ENCODE data around the gene OR2AJ1.
A peak's percentile ranks its signal among the peaks of the same experiment; 100 is the strongest.

Gene OR2AJ1, protein sequence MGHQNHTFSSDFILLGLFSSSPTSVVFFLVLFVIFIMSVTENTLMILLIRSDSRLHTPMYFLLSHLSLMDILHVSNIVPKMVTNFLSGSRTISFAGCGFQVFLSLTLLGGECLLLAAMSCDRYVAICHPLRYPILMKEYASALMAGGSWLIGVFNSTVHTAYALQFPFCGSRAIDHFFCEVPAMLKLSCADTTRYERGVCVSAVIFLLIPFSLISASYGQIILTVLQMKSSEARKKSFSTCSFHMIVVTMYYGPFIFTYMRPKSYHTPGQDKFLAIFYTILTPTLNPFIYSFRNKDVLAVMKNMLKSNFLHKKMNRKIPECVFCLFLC

DNA sequence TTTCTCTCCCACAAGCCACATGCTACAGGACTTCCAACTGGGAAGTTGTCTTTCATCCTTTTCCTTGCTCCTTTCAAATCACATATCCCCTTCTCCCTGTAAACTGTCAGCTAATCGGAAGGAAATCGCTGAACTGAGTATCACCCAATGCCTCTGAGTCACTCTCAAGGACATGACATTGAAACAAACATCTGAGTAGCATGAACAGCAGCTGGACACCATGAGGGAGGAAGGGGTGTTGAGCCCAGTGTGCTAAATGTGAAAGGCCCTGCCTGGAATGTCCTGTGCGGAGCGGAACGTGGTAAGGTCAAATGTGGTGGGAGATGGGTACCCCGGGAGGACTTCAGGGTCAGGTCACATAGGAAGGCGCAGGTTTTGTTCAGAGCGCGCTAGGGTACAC, at the start of gene OR2AJ1:
Gene OR2AJ1, plus strand, starts transcription at position 22 of the 400 bp plus-strand sequence. CDS start 8,880 bp downstream, outside the sequence.
- DNase-seq: no peak

DNA sequence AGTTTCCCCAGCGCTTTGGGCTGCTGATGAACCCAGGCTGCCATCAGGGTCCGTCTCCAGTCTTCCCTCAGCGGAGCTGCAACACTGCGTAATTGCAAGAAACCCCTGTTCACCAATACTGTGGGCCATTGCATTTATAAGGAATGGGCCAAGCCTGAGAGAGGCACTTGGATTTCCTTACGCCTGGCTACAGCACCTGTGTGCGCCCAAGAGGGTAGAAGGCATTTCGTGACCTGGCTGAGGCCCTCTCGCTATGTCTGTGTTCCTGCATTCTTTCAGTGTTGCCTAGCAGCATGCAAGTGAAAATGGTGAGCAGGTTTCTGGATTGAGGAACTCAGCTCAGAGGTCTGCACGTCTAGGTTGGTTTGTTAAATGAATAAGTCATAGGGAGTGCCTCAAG, 41.3 kb upstream of the OR2AJ1 start:
- no peak for DNase-seq

DNA sequence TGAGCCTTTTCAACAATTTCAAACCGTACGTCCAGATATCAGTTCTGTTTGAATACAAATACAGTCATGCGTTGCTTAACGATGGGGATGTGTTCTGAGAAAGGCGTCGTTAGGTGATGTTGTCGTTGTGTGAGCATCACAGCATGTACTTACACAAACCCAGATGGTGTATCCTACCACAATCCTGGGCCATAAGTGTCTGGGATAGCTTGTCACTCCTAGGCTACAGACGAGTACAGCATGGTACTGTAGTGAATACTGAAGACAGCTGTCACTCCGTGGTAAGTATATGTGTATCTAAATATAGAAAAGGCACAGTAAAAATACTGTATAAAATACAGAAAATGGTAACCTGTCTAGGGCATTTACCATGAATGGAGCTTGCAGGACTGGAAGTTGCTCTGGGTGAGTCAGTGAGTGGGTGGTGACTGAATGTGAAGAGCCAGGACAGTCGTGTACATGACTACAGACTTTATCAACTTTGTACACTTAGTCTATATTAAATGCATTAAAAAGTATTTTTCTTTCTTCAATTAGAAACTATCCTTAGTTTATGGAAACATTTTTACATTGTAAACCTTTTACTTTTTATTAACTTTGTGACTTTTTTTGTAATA, 39.8 kb upstream of the OR2AJ1 start:
- no peak for DNase-seq

- DNase-seq: no peak
Observed at GRCh38 chr1:247895163-247895637, 29.5 kb upstream of the OR2AJ1 start, which contains the start of gene OR2W3. Gene OR2W3, plus strand, starts transcription at chr1:247895587. Its CDS starts 0 bp downstream, at chr1:247895587.

GRCh38 chr1:247895976-247896375, 28.7 kb upstream of the OR2AJ1 start:
- no peak for DNase-seq

- no peak for DNase-seq
Observed at GRCh38 chr1:247904122-247904521, 20.6 kb upstream of the OR2AJ1 start.

- no peak for DNase-seq
Observed at GRCh38 chr1:247905181-247905580, 19.5 kb upstream of the OR2AJ1 start.

- DNase-seq: peak in 1 of 2 donors; percentile 39
Observed at GRCh38 chr1:247905910-247906503, 18.7 kb upstream of the OR2AJ1 start.

DNA sequence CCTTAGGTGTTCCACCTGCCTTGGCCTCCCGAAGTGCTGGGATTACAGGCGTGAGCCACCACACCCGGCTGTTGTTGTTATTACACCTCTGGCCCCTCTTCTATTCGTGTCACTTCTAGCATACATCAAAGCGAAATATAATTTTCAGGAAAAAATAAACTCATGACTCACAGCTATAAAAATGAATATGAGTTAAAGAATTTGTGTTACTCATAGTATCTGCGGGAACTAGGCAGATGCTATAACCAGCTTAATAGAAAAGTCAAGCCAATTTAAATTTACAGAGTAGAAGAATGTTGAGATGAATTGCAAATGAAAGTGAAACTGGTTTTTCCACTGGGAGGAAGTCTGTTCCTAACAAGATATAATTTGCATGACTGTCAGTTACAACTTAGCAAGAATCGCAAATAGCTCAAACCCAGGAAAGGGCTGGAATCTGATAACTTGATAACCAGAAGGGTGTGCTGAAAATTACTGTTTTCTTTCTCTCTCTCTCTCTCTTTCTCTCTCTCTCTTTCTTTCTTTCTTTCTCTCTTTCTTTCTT, 18.1 kb upstream of the OR2AJ1 start:
- DNase-seq: peak in 1 of 2 donors; percentile 89

- peak in 1 of 2 donors; percentile 31 for DNase-seq
Observed at GRCh38 chr1:247908766-247909165, 15.9 kb upstream of the OR2AJ1 start.

- no peak for DNase-seq
Observed at GRCh38 chr1:247913786-247914185, 10.9 kb upstream of the OR2AJ1 start.

- no peak for DNase-seq
Observed at GRCh38 chr1:247914941-247915662, 9.6 kb upstream of the OR2AJ1 start.

- no peak for DNase-seq
Observed at GRCh38 chr1:247919952-247920351, 4.7 kb upstream of the OR2AJ1 start, which contains the start of gene OR2T8. Gene OR2T8, plus strand, starts transcription at chr1:247920252. Its CDS starts 766 bp downstream, at chr1:247921018.

GRCh38 chr1:247923941-247924340, 748 bp upstream of the OR2AJ1 start:
- no peak for DNase-seq

- DNase-seq: no peak
Observed at GRCh38 chr1:247933989-247934388, 9.3 kb downstream of the OR2AJ1 start.

DNA sequence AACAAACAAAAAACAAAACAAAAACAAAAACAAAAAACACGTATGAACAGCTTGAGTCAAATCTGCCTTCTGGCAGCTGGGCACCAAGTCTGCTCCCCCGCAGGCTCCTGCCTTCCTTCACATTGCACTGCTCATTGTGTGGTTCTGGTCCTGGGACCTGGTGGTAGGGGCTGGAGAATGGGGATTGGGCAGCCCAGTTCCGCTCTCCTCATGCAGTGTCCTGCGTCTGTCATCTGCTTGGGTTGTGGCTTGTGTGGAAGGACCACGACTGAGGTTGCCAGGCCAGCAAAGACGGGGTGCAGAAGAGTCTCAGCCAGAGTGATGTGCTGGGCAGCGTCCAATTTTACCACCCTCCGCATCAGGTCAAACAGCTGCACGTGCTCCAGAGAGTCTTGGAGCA, 11.1 kb downstream of the OR2AJ1 start:
- DNase-seq: no peak

- DNase-seq: no peak
Observed at GRCh38 chr1:247936415-247936814, 11.7 kb downstream of the OR2AJ1 start.

- DNase-seq: peak; percentile 73 to 82
Observed at GRCh38 chr1:247936965-247937734, 12.5 kb downstream of the OR2AJ1 start.

DNA sequence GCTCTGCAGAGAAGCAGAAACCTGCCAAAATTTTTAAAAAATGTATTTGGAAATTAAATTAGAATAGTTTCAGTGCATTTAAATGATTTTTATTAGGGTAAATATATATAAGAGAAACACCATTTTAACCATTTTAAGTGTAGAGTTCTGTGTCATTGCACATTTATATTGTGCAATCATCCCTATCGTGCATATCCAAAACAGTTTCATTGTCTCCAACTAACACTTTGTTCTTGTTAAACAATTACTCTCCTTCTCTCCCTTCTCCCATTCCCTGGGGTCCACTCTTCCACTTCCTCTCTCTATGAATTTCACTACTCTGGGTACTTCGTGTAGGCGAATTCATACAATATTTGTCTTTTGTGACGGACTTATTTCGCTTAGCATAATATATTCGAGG, 17.9 kb downstream of the OR2AJ1 start:
- DNase-seq: no peak

GRCh38 chr1:247948558-247948957, 23.9 kb downstream of the OR2AJ1 start, which contains the start of gene OR2L8:
Gene OR2L8, plus strand, starts transcription at chr1:247948858. Its CDS starts 0 bp downstream, at chr1:247948858.
- DNase-seq: no peak

DNA sequence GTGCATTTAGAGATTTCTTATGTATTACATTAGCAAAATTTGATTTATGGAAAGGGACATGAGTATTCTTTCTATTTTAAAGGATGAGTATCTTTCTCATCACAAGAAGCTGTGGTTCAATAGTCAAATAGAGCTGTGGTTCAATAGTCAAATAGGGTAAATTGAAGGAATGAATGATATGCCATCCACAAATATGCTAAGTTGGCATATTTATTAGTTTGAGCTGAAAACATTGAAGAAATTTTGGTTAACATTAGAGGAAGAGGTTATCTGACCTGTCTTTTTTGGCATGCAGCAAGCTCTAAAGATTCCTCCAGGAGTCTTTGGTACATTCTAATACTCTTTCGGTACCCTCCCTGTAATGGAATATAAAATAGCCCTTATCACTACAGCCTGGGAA, 28.7 kb downstream of the OR2AJ1 start:
- DNase-seq: no peak

GRCh38 chr1:247961791-247962190, 37.1 kb downstream of the OR2AJ1 start:
- no peak for DNase-seq
